Measurements from ENCODE around the gene NXF3.

The NXF3 gene

DNA sequence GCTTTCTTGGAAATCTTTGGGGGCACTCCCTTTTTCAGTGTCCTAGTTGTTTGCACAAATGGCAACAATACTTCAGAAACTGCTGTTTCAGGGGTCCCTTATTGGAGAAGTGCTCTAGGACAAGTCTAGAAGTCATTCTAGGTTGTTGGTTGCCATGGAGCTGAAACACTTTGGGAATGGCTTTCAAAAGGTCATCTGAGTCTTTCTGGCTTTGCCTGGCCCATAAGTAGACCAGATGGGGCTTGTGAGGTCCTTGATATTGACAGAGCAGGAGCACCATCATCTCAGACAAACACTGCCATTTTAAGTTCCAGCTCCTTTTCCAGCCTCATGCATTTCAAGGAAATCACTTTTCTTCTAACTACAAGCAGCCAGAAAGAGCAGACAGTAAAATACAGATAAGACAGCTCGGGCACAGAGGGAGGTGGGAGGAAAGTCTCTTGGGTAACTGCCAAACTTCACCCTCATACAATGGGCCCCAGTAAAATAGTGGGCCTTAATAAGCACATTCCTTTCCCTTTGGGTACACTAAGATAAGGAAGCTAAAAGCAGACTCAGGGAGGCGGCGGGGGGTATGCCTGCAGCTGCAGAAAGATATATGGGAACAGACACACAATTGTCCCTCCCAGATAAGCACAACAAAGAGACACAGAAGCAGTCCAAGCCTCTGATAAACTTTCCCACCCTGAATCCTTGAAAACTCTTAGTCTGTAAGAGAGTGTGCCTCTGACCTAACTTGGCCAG lies 8.5 kb upstream of the NXF3 start:
- Histone ChIP-seq H3K9me3 (no peaks in the 10 kb centered on the region), H3K4me1 (ENCODE audit: control insufficient read depth in 1 of 2, insufficient read depth in 1 of 2, low read depth in 1 of 2, low read length in 1 of 2) (no peaks in the 10 kb centered on the region), H3K27me3 (no peaks in the 10 kb centered on the region), H3K36me3 (no peaks in the 10 kb centered on the region), H3K27ac (no peak overlapping the region), H3K4me3 (ENCODE audit: low read depth in 1 of 2, low read length in 1 of 2) (no peak overlapping the region)
- TF ChIP-seq, protein P1, sequence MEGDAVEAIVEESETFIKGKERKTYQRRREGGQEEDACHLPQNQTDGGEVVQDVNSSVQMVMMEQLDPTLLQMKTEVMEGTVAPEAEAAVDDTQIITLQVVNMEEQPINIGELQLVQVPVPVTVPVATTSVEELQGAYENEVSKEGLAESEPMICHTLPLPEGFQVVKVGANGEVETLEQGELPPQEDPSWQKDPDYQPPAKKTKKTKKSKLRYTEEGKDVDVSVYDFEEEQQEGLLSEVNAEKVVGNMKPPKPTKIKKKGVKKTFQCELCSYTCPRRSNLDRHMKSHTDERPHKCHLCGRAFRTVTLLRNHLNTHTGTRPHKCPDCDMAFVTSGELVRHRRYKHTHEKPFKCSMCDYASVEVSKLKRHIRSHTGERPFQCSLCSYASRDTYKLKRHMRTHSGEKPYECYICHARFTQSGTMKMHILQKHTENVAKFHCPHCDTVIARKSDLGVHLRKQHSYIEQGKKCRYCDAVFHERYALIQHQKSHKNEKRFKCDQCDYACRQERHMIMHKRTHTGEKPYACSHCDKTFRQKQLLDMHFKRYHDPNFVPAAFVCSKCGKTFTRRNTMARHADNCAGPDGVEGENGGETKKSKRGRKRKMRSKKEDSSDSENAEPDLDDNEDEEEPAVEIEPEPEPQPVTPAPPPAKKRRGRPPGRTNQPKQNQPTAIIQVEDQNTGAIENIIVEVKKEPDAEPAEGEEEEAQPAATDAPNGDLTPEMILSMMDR (IDR thresholded peaks at IDR 0.05) = no peak

DNA sequence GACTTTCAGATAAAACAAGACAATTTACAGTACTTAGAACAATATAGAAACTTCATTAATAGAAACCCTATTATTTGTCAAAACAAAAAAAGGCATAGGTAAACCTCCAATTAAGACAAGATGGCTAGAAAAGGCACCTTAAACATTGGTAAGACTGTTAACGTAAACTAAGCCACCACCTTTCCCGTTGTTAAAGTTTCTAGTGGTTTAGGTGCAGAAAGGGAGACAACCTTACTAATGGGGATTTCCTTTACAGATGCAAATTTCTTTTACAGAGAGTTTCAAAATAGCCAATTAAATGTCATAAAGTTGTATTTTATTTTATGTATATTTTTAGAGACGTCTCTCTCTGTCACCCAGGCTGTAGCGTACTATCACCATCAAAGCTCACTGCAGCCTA lies 7.5 kb upstream of the NXF3 start:
- no peak overlapping the region for H3K27ac ChIP-seq
- H3K27me3 ChIP-seq = no peaks in the 10 kb centered on the region
- no peaks in the 10 kb centered on the region for H3K9me3 ChIP-seq
- TF ChIP-seq, protein P1 (IDR thresholded peaks at IDR 0.05) = no peak
- no peaks in the 10 kb centered on the region for H3K4me1 ChIP-seq (ENCODE audit: control insufficient read depth in 1 of 2, insufficient read depth in 1 of 2, low read depth in 1 of 2, low read length in 1 of 2)
- no peak overlapping the region for H3K4me3 ChIP-seq (ENCODE audit: low read depth in 1 of 2, low read length in 1 of 2)
- no peaks in the 10 kb centered on the region for H3K36me3 ChIP-seq

DNA sequence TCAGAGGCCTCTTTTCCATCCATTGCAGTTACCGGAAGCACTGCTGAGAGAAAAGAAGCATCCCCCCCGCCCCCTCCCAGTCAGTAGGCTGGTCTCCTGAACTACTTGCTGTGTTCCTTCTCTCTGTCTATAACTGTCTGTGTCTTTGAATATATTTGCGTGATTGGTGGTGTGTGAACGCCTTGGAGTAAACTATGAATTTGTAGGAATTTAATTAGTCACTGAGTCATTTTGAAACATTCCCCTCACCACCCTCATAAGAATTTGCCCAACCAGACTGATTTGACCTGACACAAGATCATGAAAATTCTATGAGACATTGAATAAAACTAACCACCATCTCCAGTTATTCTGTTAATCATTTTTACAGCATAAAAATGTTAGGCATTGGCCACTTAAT lies 6.7 kb upstream of the NXF3 start:
- TF ChIP-seq, protein P1 (IDR thresholded peaks at IDR 0.05) = no peak
- no peaks in the 10 kb centered on the region for H3K4me1 ChIP-seq (ENCODE audit: control insufficient read depth in 1 of 2, insufficient read depth in 1 of 2, low read depth in 1 of 2, low read length in 1 of 2)
- H3K27me3 ChIP-seq = no peaks in the 10 kb centered on the region
- no peak overlapping the region for H3K27ac ChIP-seq
- no peaks in the 10 kb centered on the region for H3K36me3 ChIP-seq
- H3K9me3 ChIP-seq = no peaks in the 10 kb centered on the region
- H3K4me3 ChIP-seq (ENCODE audit: low read depth in 1 of 2, low read length in 1 of 2) = no peak overlapping the region

DNA sequence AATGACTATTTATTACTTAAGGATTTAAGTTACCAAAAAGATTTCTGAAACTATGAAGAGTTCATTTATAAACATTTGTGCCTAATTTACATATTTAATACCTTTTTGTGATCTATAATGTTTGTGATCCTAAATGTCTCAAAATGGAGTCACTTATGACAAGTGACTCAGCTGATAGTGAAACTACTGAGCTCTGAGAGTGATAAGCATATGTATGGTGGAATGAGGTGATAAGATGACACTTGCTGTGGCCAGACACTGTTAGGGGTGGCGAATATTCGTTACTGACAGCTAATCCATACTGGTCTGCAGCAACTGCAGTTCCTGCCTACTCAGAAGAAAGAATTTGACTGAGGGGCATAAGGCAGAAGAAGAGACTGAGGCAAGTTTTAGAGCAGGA lies 5.5 kb upstream of the NXF3 start:
- no peaks in the 10 kb centered on the region for H3K27me3 ChIP-seq
- H3K36me3 ChIP-seq = no peaks in the 10 kb centered on the region
- no peaks in the 10 kb centered on the region for H3K9me3 ChIP-seq
- no peaks in the 10 kb centered on the region for H3K4me1 ChIP-seq (ENCODE audit: control insufficient read depth in 1 of 2, insufficient read depth in 1 of 2, low read depth in 1 of 2, low read length in 1 of 2)
- no peak overlapping the region for H3K4me3 ChIP-seq (ENCODE audit: low read depth in 1 of 2, low read length in 1 of 2)
- H3K27ac ChIP-seq = no peak overlapping the region
- TF ChIP-seq, protein P1 (IDR thresholded peaks at IDR 0.05) = no peak

DNA sequence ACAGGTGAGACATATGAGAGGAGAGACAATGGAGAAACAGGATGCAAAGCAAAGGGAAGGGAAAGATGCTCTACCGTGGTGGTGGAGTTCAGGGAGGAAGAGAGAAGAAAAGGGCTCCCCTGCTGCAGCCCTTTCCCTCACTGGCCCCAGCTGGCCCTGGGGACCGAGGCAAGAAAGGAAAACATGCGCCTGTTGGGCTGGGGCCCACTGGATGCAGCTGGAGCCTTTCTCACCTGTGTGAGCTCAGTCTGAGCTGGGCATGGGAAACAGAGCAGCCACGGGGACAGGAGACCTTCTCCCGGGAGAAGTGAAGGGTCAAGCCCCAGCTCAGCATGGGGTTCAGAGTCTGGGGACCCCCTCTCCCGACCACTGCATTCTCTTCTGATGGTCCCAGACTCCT lies 11.9 kb downstream of the NXF3 start:
- Histone ChIP-seq H3K27ac (no peak overlapping the region), H3K4me3 (ENCODE audit: low read depth in 1 of 2, low read length in 1 of 2) (no peak overlapping the region), H3K27me3 (no peaks in the 10 kb centered on the region), H3K9me3 (no peaks in the 10 kb centered on the region), H3K4me1 (ENCODE audit: control insufficient read depth in 1 of 2, insufficient read depth in 1 of 2, low read depth in 1 of 2, low read length in 1 of 2) (no peaks in the 10 kb centered on the region), H3K36me3 (no peaks in the 10 kb centered on the region)
- TF ChIP-seq, protein P1 (IDR thresholded peaks at IDR 0.05) = no peak

Measured in neutrophil (primary cell).